Glutamatergic neuron (in vitro differentiated cells): ENCODE measurements around the gene NPR2. TPM values are rescaled to one million over a fixed set of nuclear protein-coding genes. Genes with fewer than 3 reads are reported as not detected.

Experiments used
- DNase-seq: peaks from one replicate; pipeline ENCODE4 v3.0.0; 2022
- H3K27ac Mint-ChIP-seq: one replicate; pipeline ENCODE4 v1.8.0; 2020; ENCODE audit warnings: mild to moderate bottlenecking, mixed read lengths, inconsistent platforms; ENCODE audit not compliant: unreplicated experiment
- H3K27me3 Mint-ChIP-seq: one replicate; pipeline ENCODE4 v1.8.0; 2020; ENCODE audit warnings: mild to moderate bottlenecking, moderate library complexity, mixed read lengths, inconsistent platforms; ENCODE audit not compliant: unreplicated experiment
- H3K36me3 Mint-ChIP-seq: one replicate; pipeline ENCODE4 v1.8.0; 2020; ENCODE audit warnings: mild to moderate bottlenecking, mixed read lengths, inconsistent platforms; ENCODE audit not compliant: unreplicated experiment
- H3K4me1 Mint-ChIP-seq: one replicate; pipeline ENCODE4 v1.8.0; 2020; ENCODE audit warnings: mild to moderate bottlenecking, low read depth, mixed read lengths, inconsistent platforms; ENCODE audit not compliant: unreplicated experiment
- H3K4me3 Mint-ChIP-seq: one replicate; pipeline ENCODE4 v1.8.0; 2020; ENCODE audit warnings: mild to moderate bottlenecking, mixed read lengths, inconsistent platforms; ENCODE audit not compliant: unreplicated experiment
- H3K9me3 Mint-ChIP-seq: one replicate; pipeline ENCODE4 v1.8.0; 2020; ENCODE audit warnings: mild to moderate bottlenecking, moderate library complexity, mixed read lengths, inconsistent platforms; ENCODE audit not compliant: unreplicated experiment
- total RNA-seq: library from RNA; stranded (reverse); fragmentation: NEBNext Ultra II Directional; extraction: Animal tissue kit (Norgen Biotek cat#: 25700); gene quantifications from one replicate; pipeline ENCODE4 v1.2.1, GENCODE V29; 2021; ENCODE audit not compliant: unreplicated experiment
- TF ChIP-seq, protein P1 (sequence below): fragments of 200-600 bp; sonication (generic); IDR thresholded peaks from one replicate; pipeline ENCODE4 v1.5.0; 2021; ENCODE audit not compliant: partially characterized antibody, unreplicated experiment

NPR2 gene
- total RNA-seq, 1 donor from 2014 or later = 357 TPM

GRCh38 chr9:35795695-35796094 lies 4.3 kb downstream of the NPR2 start:
- Mint-ChIP-seq H3K4me3 (peak overlapping the region; percentile 92), H3K9me3 (peaks cover 26% of the 10 kb centered on the region), H3K4me1 (peaks cover 44% of the 10 kb centered on the region), H3K27ac (peak overlapping the region; percentile 69), H3K27me3 (peaks cover 29% of the 10 kb centered on the region), H3K36me3 (peaks cover 18% of the 10 kb centered on the region)
- TF ChIP-seq, protein P1, sequence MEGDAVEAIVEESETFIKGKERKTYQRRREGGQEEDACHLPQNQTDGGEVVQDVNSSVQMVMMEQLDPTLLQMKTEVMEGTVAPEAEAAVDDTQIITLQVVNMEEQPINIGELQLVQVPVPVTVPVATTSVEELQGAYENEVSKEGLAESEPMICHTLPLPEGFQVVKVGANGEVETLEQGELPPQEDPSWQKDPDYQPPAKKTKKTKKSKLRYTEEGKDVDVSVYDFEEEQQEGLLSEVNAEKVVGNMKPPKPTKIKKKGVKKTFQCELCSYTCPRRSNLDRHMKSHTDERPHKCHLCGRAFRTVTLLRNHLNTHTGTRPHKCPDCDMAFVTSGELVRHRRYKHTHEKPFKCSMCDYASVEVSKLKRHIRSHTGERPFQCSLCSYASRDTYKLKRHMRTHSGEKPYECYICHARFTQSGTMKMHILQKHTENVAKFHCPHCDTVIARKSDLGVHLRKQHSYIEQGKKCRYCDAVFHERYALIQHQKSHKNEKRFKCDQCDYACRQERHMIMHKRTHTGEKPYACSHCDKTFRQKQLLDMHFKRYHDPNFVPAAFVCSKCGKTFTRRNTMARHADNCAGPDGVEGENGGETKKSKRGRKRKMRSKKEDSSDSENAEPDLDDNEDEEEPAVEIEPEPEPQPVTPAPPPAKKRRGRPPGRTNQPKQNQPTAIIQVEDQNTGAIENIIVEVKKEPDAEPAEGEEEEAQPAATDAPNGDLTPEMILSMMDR = no peak
- DNase-seq = no peak

GRCh38 chr9:35797311-35798109 lies 6.1 kb downstream of the NPR2 start:
- H3K4me3 Mint-ChIP-seq = peak overlapping the region; percentile 92
- TF ChIP-seq, protein P1 = no peak
- peaks cover 23% of the 10 kb centered on the region for H3K36me3 Mint-ChIP-seq
- H3K4me1 Mint-ChIP-seq = peaks cover 46% of the 10 kb centered on the region
- H3K27ac Mint-ChIP-seq = peak overlapping the region; percentile 30
- no peak for DNase-seq
- H3K27me3 Mint-ChIP-seq = peaks cover 27% of the 10 kb centered on the region
- peaks cover 22% of the 10 kb centered on the region for H3K9me3 Mint-ChIP-seq

GRCh38 chr9:35798658-35799374 lies 7.4 kb downstream of the NPR2 start:
- Mint-ChIP-seq H3K4me1 (peaks cover 42% of the 10 kb centered on the region), H3K36me3 (peaks cover 23% of the 10 kb centered on the region), H3K4me3 (peak overlapping the region; percentile 70), H3K27ac (no peak overlapping the region), H3K9me3 (peaks cover 11% of the 10 kb centered on the region), H3K27me3 (peaks cover 14% of the 10 kb centered on the region)
- TF ChIP-seq, protein P1 = no peak
- no peak for DNase-seq

DNA sequence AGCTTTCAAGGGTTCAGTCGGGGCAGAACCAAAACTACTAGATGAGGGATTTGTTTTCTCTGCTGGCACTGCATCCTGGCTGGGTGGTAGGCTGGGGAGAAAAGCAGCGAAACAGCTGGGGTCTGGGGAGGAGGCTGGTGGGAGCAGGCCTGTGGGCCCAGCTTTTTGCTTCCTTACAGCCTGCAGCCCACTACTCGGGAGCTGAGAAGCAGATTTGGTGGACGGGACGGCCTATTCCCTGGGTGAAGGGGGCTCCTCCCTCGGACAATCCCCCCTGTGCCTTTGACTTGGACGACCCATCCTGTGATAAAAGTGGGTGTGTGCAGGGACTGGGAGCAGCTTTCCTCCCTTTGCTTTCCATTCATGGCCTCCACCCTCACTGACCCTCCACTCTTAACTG lies 9.1 kb downstream of the NPR2 start:
- Mint-ChIP-seq H3K9me3 (peaks cover 5% of the 10 kb centered on the region), H3K36me3 (peaks cover 18% of the 10 kb centered on the region), H3K4me1 (peaks cover 29% of the 10 kb centered on the region), H3K27me3 (peaks cover 12% of the 10 kb centered on the region), H3K4me3 (no peak overlapping the region), H3K27ac (no peak overlapping the region)
- TF ChIP-seq, protein P1 = no peak
- no peak for DNase-seq
